Islet precursor cell (in vitro differentiated cells): ENCODE results near the gene POLDIP3.
A peak's percentile ranks its signal among the peaks of the same experiment; 100 is the strongest.

Experiments
- DNase-seq: peaks from one replicate; pipeline ENCODE4 v3.0.0-alpha.2; 2018

Gene POLDIP3

DNA sequence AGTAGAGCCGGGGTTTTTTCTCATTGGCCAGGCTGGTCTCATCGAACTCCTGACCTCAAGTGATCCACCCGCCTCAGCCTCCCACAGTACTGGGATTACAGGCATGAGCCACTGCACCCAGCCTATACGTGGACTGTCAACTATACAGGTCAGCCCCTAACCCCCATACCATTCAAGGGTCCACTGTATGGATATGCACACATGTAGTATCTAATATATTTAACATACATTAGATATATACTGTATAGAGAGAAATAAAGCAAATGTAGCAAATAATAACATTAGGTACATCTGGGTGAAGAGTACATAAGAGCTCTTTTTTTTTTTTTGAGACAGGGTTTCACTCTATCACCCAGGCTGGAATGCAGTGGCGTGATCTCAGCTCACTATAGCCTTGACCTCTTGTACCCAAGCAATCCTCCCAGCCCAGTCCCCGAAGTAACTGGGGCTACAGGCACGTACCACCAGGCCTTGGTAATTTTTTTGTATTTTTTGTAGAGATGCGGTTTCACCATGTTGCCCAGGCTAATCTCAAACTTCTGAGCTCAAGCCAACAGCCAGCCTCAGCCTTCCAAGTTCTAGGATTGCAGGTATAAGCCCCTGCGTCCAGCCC is 27.2 kb upstream of the POLDIP3 start:
- no peak for DNase-seq

DNA sequence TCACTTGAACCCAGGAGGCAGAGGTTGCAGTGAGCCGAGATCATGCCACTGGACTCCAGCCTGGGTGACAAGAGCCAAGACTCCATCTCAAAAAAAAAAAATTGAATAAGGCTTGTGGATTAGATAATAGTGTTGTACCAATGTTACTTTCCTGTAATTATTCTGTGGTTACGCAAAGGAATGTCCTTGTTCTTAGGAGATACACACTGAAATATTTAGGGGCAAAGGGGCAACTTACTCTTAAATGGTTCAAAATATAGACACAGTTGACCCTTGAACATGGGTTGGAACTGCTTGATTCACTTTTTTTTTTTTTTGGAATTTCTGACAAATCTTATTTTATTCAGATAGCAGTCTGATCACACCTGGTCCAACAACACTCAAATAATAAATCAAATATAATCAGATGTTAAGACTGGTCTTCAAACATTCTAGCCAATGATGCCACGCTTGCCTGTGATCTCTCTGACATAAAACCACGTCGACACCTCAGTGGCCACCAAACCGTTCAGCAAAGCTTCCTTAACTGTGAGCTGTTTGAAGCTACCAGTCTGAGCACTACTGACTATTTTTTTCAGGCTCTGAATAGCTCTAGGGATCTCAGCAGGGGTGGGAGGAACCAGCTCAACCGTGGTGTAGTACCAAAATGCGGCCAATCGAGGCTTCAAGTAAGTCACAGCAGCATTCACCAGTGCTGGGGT is 25.0 kb upstream of the POLDIP3 start:
- DNase-seq: no peak

DNA sequence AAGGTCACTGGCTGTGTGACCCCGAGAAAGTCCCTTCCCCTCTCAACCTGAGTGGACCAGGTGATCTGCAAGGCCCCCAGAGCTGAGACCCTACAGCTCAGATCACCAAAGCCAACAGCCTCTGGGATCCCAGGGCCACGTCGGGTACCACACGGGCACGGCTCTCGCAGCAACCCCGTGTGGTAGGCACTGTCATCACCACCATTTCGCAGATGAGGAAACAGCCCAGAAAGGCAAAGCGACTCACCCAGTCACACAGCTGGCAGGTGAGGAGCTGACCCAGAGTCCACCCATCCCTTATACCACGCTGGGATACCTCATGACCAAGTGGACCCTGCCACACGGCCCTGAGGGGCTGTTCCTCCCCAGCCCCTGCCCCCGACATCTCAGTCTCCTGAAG is 22.9 kb upstream of the POLDIP3 start:
- DNase-seq: no peak

GRCh38 chr22:42636506-42636905 is 21.8 kb upstream of the POLDIP3 start:
- DNase-seq: no peak

GRCh38 chr22:42635531-42635930 is 20.8 kb upstream of the POLDIP3 start:
- DNase-seq: peak; percentile 65

DNA sequence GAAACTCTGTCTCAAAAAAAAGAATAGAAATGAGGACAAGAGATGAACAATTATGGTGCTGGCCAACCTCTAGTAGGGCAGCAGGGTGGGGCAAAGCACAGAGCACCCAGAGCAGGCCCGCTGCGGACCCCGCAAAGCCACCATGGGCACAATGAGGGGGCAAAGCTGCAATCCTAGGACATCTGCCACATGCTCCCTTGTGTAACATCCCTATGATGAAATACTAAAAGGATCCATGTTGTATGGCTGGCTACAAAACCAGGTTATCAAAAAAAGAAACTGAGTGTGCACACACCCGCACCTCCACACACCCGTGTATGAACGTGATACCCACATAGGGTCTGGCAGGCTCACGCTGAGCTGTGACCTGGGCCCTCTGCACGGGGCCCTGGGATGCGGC is 18.3 kb upstream of the POLDIP3 start:
- no peak for DNase-seq

DNA sequence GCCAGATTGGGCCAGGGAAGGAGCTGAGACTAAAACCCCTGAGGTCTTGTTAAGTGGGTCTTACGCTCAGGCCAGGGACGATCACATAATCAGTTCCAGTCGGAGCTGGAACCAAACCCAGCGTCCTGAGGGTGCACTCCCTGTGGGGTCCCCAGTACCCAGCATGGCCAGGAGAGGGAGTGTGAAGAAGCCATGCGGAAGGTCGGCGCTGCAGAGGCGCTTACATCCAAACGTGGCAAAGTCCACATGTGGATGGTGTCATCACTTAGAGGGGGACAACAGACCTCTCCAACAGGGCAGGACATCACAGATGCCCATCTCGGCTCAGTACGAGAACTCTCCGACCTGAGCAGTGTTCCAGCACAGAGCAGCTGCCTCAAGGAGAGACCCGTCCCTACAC is 17.4 kb upstream of the POLDIP3 start:
- DNase-seq: no peak

DNA sequence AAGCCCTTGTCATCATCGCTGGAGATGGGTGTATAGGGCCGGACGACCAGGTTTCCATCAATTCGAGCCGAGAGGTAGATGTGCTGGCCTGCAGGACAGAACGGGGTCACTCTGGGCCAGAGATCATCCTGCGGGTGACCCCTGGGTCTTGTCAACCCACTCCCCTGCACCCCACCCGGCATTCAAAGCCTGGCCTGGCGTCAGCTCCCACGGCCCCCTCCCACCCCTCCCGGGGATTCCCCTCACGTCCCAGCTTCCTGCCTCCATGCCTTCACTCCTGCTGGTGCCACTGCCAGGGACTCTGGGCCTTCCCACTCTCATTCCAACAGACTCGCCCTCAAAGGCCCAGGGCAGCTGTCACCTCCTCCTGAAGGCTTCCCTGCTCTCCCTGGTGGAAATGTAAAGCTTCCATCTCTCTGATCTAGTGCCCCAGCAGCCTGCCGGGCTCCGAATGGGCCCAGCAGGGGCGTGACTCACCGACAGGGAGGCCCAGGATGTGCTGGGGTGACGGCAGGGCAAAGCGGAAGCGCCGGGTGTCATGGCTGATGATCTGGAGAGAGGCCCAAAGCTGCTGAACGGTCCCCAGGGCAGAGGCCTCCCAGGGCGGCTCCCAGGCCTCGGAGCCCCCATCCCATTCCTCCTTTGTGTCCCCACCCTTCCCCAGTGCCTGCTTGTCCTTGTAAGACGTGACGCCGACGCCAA is 16.4 kb upstream of the POLDIP3 start:
- DNase-seq: no peak

DNA sequence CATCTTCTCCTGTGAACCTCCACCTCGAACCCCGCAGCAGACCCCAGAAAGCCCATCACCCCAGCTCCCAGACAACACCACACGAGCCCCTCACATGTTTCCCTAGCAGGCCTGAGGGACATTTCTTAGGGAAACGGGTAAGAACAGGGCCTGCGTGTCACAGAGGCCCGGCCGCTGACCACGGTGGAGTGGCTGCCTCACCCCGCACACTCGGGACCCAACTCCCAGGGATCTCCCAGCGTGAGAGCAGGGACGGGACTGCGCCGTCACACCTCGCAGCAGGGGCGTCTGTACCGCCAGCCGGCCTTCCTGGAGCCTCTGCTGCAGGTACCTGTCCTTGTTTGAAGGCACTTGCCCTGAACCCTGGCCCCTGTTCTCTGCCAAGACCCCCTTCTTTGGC is 15.5 kb upstream of the POLDIP3 start:
- DNase-seq: no peak

GRCh38 chr22:42627981-42628380 is 13.3 kb upstream of the POLDIP3 start:
- no peak for DNase-seq

DNA sequence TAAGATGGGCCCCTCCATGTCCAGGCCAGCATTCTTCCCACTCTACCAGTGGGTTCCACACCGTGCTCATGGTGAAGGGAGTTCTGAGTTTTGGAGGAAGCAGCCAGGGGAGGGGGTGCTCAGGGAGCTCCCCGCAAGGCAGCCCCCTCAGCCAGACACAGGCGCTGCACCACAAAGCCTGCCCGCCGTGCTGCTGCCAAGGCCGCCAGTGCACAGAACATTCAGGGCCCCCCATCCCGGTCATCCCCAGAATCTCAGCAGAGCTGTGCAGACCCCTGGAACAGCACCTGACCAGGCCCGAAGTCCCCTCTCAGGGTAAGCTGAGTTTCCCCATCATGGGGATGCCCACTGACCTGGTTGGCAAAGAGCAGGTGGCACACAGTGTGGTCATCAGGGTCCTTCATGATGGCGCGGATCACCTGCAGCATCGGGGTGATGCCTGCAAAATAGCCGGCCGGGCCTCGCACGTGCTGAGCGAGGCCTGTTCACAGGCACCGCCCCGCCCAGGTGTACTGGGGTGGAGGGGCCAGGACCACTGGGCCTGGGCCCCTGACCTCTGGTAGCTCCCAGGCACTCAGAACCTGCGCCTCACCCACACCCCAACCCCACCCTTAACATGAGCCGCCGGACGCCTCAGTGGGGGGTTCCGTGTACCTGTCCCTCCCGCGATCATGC is 12.4 kb upstream of the POLDIP3 start:
- no peak for DNase-seq

- no peak for DNase-seq
These were observed 11.7 kb upstream of the POLDIP3 start for GRCh38 chr22:42626431-42626830.

- no peak for DNase-seq
These were observed 10.7 kb upstream of the POLDIP3 start for GRCh38 chr22:42625416-42625815.

DNA sequence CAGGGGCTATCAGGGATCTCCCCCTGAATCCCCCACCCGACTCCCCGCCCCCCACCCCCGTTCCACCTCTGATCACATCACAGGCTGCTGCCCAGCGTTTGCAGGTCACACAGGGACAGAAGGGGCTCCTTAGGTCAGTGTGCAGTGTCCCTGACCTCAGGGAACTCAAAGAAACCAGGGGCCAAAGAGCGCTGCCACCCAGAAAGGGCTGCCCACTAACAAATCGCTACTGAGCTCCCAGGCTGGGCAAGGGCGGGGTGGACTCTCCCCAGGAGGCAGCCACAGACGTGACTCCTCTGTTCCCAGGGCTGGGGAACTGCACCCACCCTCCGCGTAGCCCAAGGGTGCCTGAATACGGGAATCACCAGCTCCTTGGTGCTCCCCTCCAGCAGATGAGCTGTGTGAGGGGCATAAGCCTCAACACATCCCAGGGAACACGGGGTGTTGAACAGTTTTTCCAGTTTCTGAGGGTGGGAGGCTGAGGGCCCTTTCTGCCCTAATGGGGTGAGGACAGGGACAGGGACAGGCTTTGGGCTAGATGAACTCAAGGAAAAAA is 9.9 kb upstream of the POLDIP3 start:
- no peak for DNase-seq

DNA sequence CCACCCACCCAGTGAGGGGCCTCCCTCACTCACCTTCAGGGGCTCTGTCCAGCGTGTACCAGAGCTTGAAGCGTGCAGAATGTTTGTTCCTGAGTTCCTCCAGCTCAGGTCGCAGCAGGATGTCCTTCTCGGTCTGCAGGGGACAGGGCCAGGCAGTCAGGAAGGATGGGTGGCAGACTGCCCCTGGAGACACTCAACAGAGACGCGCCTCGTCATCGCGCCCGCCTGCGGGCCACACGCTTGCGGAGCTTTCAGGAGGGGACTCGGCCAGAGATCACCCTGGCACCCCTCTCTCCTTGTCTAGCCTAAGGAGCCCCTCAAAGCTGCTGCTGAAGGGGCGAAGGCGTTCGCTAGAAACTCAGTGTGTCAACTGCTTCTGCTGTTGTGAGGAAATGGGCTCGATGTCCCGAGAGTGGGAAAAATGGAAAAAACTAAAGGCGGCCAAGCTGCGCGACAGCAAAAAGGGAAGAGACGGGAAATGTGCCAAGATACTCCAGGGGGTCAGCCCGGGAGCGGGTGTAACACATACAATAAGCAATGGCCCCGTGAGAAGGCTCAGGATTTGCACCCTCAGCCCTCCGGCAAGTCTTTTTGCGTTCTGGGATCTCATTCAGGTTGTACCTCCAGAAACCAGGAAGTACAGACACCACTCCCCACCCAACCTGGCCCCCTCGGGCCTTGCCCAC is 9.2 kb upstream of the POLDIP3 start:
- no peak for DNase-seq

DNA sequence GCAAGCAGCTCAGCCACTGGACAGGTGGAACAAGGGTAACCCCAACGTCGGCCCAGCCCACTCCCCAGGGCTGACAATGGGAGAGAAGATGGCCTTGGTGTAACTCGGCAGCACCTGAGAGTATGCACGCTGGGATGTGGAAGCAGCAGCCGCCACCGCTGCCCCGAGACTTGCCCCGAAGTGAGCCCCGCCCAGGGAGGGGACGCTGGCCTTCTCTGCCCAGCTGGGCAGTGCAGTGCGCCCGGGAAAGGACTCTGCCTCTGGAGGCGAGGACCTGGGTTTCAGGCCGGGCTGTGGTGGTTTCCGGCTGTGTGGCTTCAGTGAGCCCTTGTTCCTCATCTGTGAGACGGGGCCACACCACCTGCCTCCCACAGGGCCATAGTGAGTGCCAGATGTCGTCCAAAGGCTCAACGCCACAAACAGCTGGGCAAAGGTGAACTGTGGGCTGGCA is 8.6 kb upstream of the POLDIP3 start:
- no peak for DNase-seq

- peak; percentile 56 for DNase-seq
These were observed 7.5 kb upstream of the POLDIP3 start for GRCh38 chr22:42622061-42622710.

DNA sequence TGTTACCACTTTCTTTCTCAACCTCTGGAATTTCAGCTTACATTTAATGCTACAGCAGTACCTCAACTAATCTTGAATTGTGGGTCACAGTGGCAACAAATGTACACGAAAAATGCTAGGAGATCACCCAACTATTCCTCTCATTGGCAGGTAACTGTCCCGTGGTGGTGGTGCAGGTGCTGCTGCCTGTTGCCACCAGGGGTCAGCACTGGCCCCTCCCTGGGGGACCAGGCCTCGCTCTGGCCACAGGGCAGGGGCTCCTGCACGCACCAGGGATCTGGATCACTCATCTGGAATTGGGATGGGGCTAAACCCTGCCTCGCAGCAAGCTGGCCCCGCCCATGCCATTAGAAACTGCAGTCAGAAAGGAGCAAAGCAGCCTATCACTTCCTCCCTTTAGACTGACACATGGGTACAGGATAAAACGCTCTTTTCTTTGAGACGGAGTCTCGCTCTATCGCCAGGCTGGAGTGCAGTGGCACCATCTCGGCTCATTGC is 6.9 kb upstream of the POLDIP3 start:
- DNase-seq: peak; percentile 96

- DNase-seq: no peak
These were observed 5.4 kb upstream of the POLDIP3 start for GRCh38 chr22:42620084-42620483.

DNA sequence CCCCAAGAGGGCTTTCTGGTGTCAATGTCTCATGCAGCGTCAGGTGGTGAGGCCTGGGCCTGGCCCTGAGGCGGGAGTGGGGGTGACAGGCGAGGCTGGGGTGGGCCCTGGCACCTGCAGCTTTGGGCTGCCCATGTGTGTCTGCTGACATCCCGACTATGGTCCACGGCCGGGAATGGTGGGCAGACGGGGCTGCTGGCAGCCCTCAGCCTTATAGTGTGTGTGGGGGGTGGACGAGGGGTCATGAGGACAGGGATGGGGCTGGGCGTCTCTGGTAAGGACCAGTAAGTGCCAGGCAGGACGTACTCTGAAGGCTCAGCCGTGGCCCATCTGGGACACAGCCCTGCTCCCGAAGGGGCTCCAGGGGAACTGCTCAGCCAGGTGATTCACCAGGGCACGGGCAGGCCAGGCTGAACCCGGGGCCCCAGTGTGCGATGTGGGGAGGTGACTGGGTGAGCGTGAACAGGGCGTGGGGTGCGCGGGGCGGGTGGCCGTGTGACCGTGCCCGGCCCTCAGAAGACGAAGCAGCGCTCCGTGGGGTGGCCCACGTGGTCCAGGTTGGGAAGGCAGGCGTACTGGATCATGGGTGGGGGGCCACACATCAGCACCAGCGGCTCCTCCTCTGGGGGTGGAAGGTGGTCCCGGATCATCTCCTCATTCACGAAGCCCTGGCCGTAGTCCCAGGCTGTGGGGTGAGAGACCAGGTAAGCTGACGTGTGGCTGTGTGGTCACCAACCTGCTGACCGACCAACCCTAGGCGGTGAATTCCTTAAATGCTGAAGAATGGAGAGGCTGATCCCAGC is 4.8 kb upstream of the POLDIP3 start:
- no peak for DNase-seq
